HG03378 (cell line): Measurements from ENCODE around the gene MTX2.
"Not testable (repeated sequence)": the region's sequence is repeated elsewhere in the genome, so short reads cannot be mapped to it uniquely, and the experiment has no call there.

Experiments
- ATAC-seq: cut with Tn5 transposase; IDR thresholded peaks from one replicate; pipeline ENCODE4 v1.9.1; 2021; ENCODE audit warnings: mild to moderate bottlenecking, moderate library complexity; ENCODE audit not compliant: unreplicated experiment

The MTX2 gene

GRCh38 chr2:176370467-176371171, 101.4 kb downstream of the MTX2 start:
- ATAC-seq, result no peak

DNA sequence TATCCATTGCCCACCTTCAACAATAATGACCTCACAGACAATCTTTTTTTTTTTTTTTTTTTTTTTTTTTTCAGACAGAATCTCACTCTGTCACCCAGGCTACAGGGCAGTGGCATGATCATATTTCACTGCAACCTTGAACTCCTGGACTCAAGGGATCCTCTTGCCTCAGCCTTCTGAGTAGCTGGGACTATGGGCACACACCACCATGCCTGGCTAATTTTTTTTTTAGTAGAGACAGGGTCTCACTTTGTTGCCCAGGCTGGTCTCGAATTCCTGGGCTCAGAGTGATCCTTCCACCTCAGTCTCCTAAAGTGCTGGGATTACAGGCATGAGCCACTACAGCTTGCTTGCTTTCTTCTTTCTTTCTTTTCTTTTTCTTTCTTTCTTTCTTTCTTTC, 103.9 kb downstream of the MTX2 start:
- not testable (repeated sequence) for ATAC-seq

DNA sequence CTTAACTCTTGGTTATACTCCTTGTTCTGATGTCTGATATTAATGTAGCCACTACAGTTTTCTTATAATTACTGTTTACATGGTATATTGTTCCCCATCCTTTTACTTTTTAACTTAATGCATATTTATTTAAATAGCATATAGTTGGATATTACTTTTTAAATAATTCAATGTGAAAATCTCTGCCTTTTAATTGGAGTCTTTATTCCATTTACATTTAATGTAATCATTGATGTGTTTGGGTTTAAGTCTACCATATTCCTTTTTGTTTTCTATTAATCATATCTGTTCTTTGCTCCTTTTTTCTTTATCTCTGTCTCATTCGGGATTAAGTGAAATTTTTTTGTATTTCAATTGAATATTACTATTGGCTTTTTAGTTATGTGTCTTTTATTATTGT, 109.1 kb downstream of the MTX2 start:
- no peak for ATAC-seq

GRCh38 chr2:176380341-176380740, 111.1 kb downstream of the MTX2 start:
- ATAC-seq, result no peak

- no peak for ATAC-seq
These were observed 113.9 kb downstream of the MTX2 start for GRCh38 chr2:176383100-176383499.

GRCh38 chr2:176383836-176384442, 114.7 kb downstream of the MTX2 start:
- ATAC-seq, result no peak

DNA sequence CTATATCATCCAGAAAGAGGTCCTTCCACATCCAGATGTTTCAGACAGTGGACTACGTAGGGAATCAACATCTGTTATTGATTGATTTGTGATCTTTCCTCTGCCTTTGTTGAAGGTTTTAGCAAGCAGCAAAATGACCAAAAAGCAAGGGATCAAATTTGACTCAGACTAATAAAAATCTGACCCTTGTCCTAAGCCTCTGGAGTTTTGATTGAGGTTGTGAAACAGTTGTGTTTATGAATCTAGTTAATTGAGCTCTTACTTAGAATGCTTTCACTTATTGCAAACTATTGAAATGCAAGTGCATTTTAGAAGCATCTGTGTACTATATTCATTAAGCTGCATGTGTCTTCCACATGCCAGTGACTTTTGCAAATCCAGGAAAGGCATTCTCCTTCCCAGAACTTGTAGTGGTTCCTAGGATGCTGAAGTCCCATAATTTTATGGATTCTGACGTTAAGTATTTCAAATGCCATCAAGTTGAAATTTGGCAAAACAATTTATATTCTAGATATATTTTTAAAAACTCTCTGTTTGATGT, 116.0 kb downstream of the MTX2 start:
- no peak for ATAC-seq

GRCh38 chr2:176385838-176386237, 116.6 kb downstream of the MTX2 start:
- ATAC-seq, result no peak
